ENCODE results near the gene SMARCA1.

The SMARCA1 gene

GRCh38 chrX:129452523-129452922 is 70.8 kb downstream of the SMARCA1 start:
- CTCF ChIA-PET: no interaction called here
- no peak for DNase-seq (ENCODE audit: extremely low spot score)
- no peak for TF ChIP-seq CTCF (IDR thresholded peaks at IDR 0.05; ENCODE audit: control extremely low read depth, extremely low read depth, low read depth, missing control alignments)
- POLR2A ChIA-PET: no interaction called here

- TF ChIP-seq CTCF (IDR thresholded peaks at IDR 0.05; ENCODE audit: control extremely low read depth, extremely low read depth, low read depth, missing control alignments): no peak
- POLR2A ChIA-PET: no interaction called here
- DNase-seq (ENCODE audit: extremely low spot score): no peak
- CTCF ChIA-PET: no interaction called here
Observed at GRCh38 chrX:129450123-129450522, 73.2 kb downstream of the SMARCA1 start.

GRCh38 chrX:129449148-129449547 is 74.1 kb downstream of the SMARCA1 start:
- no peak for TF ChIP-seq CTCF (IDR thresholded peaks at IDR 0.05; ENCODE audit: control extremely low read depth, extremely low read depth, low read depth, missing control alignments)
- no peak for DNase-seq (ENCODE audit: extremely low spot score)
- ChIA-PET POLR2A (no interaction called here), CTCF (no interaction called here)

GRCh38 chrX:129445436-129445835 is 77.9 kb downstream of the SMARCA1 start:
- POLR2A ChIA-PET: no interaction called here
- TF ChIP-seq CTCF (IDR thresholded peaks at IDR 0.05; ENCODE audit: control extremely low read depth, extremely low read depth, low read depth, missing control alignments): no peak
- CTCF ChIA-PET: no interaction called here
- no peak for DNase-seq (ENCODE audit: extremely low spot score)

- DNase-seq (ENCODE audit: extremely low spot score): no peak
- CTCF ChIA-PET: no interaction called here
Observed at GRCh38 chrX:129433945-129434344, 89.3 kb downstream of the SMARCA1 start.

GRCh38 chrX:129433461-129433860 is 89.8 kb downstream of the SMARCA1 start:
- ChIA-PET POLR2A (no interaction called here), CTCF (no interaction called here)
- no peak for DNase-seq (ENCODE audit: extremely low spot score)
- TF ChIP-seq CTCF (IDR thresholded peaks at IDR 0.05; ENCODE audit: control extremely low read depth, extremely low read depth, low read depth, missing control alignments): no peak

More at GRCh38 chrX:129433945-129434344, 89.3 kb downstream of the SMARCA1 start:
- no peak for TF ChIP-seq CTCF (IDR thresholded peaks at IDR 0.05; ENCODE audit: control extremely low read depth, extremely low read depth, low read depth, missing control alignments)
- POLR2A ChIA-PET: no interaction called here

GRCh38 chrX:129427267-129427666 is 96.0 kb downstream of the SMARCA1 start:
- CTCF ChIA-PET: no interaction called here
- no peak for TF ChIP-seq CTCF (IDR thresholded peaks at IDR 0.05; ENCODE audit: control extremely low read depth, extremely low read depth, low read depth, missing control alignments)
- peak; percentile 5 for DNase-seq (ENCODE audit: extremely low spot score)
- POLR2A ChIA-PET: no interaction called here

All from GM10248 (cell line).